NCI-H510A treated with DMSO at 0.1 percent for 48 hours (cell line): ENCODE data around the gene ZDHHC7.
A peak's percentile ranks its signal among the peaks of the same experiment; 100 is the strongest.
"Not testable (repeated sequence)": the region's sequence is repeated elsewhere in the genome, so short reads cannot be mapped to it uniquely, and the experiment has no call there.

Experiments used
- DNase-seq: peaks from one replicate; lab custom pipeline; 2025; lab: John Stamatoyannopoulos, UW

Gene ZDHHC7

GRCh38 chr16:85010931-85011845 lies at the start of gene ZDHHC7:
TSS of gene ZDHHC7 (minus strand) at chr16:85011535. CDS start at chr16:84990618, 20,917 bp downstream.
- peak; percentile 55 for DNase-seq

GRCh38 chr16:85058909-85059308 lies 47.6 kb upstream of the ZDHHC7 start:
- DNase-seq, result no peak

- DNase-seq, result no peak
Measured at GRCh38 chr16:85057948-85058347, 46.6 kb upstream of the ZDHHC7 start.

GRCh38 chr16:85057212-85057889 lies 46.0 kb upstream of the ZDHHC7 start:
- DNase-seq, result no peak

- no peak for DNase-seq
Measured at GRCh38 chr16:85056211-85056748, 44.9 kb upstream of the ZDHHC7 start.

- DNase-seq, result no peak
Measured at GRCh38 chr16:85055493-85056210, 44.3 kb upstream of the ZDHHC7 start.

GRCh38 chr16:85054948-85055492 lies 43.7 kb upstream of the ZDHHC7 start:
- DNase-seq, result no peak

GRCh38 chr16:85054321-85054720 lies 43.0 kb upstream of the ZDHHC7 start:
- not testable (repeated sequence) for DNase-seq

- DNase-seq, result no peak
Measured at GRCh38 chr16:85052536-85052935, 41.2 kb upstream of the ZDHHC7 start.

GRCh38 chr16:85051683-85052082 lies 40.3 kb upstream of the ZDHHC7 start:
- no peak for DNase-seq

- no peak for DNase-seq
Measured at GRCh38 chr16:85051067-85051581, 39.8 kb upstream of the ZDHHC7 start.

- no peak for DNase-seq
Measured at GRCh38 chr16:85049706-85050305, 38.5 kb upstream of the ZDHHC7 start.

GRCh38 chr16:85048921-85049562 lies 37.7 kb upstream of the ZDHHC7 start:
- DNase-seq, result no peak

GRCh38 chr16:85047867-85048455 lies 36.6 kb upstream of the ZDHHC7 start:
- DNase-seq, result no peak

GRCh38 chr16:85046931-85047866 lies 35.9 kb upstream of the ZDHHC7 start:
- DNase-seq, result peak; percentile 59

GRCh38 chr16:85046472-85046916 lies 35.2 kb upstream of the ZDHHC7 start:
- DNase-seq, result no peak

- DNase-seq, result no peak
Measured at GRCh38 chr16:85045641-85046471, 34.5 kb upstream of the ZDHHC7 start.

- DNase-seq, result no peak
Measured at GRCh38 chr16:85045077-85045476, 33.7 kb upstream of the ZDHHC7 start.
